AG04450 (cell line): ENCODE measurements around the gene TESK2. TPM values are rescaled to one million over a fixed set of nuclear protein-coding genes. Genes with fewer than 3 reads are reported as not detected.
A peak's percentile ranks its signal among the peaks of the same experiment; 100 is the strongest.
"Not testable (repeated sequence)": the region's sequence is repeated elsewhere in the genome, so short reads cannot be mapped to it uniquely, and the experiment has no call there.

Experiments
- CTCF ChIA-PET: fragments of 300-600, 350-600 bp; formaldehyde crosslinking; extraction: SDS; loops from one replicate; lab custom pipeline; 2022; ENCODE audit warnings: antibody characterized with exemption, inconsistent platforms; lab: Charles Lee
- POLR2A ChIA-PET: fragments of 350-600 bp; formaldehyde crosslinking; extraction: SDS; loops from one replicate; lab custom pipeline; 2021; ENCODE audit warnings: antibody characterized with exemption, inconsistent platforms; lab: Yijun Ruan, JAX
- DNase-seq: peaks from one replicate; pipeline ENCODE4 v3.0.0-alpha.2; 2011; ENCODE audit warnings: low read depth, low spot score
- H3K27ac ChIP-seq: one replicate; pipeline ENCODE4 v1.5.1; 2012; ENCODE audit warnings: low read depth, low read length, control low read depth
- H3K27me3 ChIP-seq: one replicate; pipeline ENCODE4 v1.6.0; 2012; ENCODE audit warnings: low read length; ENCODE audit not compliant: control insufficient read depth, insufficient read depth
- H3K4me3 ChIP-seq: 2 replicates; pipeline ENCODE4 v1.5.1; 2011; ENCODE audit warnings: mild to moderate bottlenecking, low read depth, low read length, control low read depth
- H3K9me3 ChIP-seq: 2 replicates; pipeline ENCODE4 v1.5.1; 2012; ENCODE audit warnings: low read length; ENCODE audit not compliant: control insufficient read depth, insufficient read depth
- polyA plus RNA-seq: library from polyadenylated mRNA; depleted of rRNA; stranded (reverse); fragments of >200 nt; gene quantifications from 2 replicates; pipeline ENCODE4 v1.2.3, GENCODE V29; 2011
- TF ChIP-seq, protein P1 (sequence below): IDR thresholded peaks from 2 replicates; pipeline ENCODE4 v1.5.1; 2011; ENCODE audit warnings: low read depth, low read length, control low read depth, inconsistent platforms

Gene TESK2
- polyA plus RNA-seq, 1 experiment, result 2.6 TPM

DNA sequence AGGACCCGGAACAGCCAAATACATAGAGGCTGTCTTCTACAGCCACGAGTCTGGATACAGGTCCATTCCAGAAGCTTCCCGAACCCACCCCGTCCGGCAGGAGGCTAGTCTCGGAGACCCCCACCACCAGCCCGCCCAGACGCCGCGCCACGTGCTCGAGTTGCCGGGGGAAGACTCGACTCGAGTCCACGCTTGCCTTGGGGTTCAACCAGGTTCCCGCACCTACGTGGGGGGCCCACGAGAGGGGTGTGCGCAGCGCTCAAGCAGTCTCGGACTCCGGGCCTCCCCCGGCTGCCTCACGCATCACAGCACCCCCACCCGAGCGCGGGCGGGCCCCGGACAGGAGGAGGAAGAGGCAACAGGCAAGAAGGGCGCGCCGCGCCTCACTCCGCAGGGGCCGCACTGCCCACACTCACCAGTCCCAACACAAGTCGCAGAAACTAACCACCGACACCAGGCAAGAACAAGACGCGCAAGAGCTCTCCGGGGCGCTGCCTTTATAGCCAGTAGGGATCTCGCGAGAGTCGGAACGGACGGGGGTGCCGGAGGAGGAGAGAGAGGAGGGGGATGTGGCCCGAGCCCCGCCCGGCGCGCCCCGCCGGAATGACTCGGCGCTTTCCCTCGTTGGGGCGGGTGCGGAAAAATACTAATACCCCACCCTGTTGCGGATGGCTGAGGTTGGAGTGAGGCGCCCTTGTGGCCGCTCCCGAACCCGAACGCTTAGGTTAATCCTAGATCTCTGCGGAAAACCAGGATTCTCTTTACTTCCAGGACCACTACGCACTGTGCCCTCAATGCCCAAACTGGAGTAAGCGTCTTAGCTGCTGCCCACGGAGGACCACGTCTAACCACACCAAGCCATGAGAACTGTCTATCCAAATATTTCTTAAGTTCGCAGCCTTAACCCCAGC, 30.7 kb upstream of the TESK2 start, which contains the start of gene PRDX1:
TSS of gene PRDX1 (minus strand) at position 472 of the 911 bp plus-strand sequence. CDS start 2,841 bp downstream, outside the sequence.
- Histone ChIP-seq H3K27ac (peak within 1 kb of the TSS; percentile 99), H3K27me3 (no peaks in the 10 kb centered on the region), H3K9me3 (peaks cover 3% of the 10 kb centered on the region; the same call in 1 of the 2 replicates), H3K4me3 (peak within 1 kb of the TSS; percentile 96)
- ChIA-PET CTCF (interaction anchor here (0.8 to 3.8 kb wide), 3 partner anchors 10 to 181 kb away, joined by 3 to 13 read pairs (median 3); partner anchors contain the start of gene AKR1A1), POLR2A (interaction anchor here (0.6 to 3.6 kb wide), 54 partner anchors 9 to 1546 kb away, joined by 3 to 134 read pairs (median 6); partner anchors contain the start of genes AKR1A1, ATP6V0B, BTBD19 and CCDC163)
- TF ChIP-seq, protein P1, sequence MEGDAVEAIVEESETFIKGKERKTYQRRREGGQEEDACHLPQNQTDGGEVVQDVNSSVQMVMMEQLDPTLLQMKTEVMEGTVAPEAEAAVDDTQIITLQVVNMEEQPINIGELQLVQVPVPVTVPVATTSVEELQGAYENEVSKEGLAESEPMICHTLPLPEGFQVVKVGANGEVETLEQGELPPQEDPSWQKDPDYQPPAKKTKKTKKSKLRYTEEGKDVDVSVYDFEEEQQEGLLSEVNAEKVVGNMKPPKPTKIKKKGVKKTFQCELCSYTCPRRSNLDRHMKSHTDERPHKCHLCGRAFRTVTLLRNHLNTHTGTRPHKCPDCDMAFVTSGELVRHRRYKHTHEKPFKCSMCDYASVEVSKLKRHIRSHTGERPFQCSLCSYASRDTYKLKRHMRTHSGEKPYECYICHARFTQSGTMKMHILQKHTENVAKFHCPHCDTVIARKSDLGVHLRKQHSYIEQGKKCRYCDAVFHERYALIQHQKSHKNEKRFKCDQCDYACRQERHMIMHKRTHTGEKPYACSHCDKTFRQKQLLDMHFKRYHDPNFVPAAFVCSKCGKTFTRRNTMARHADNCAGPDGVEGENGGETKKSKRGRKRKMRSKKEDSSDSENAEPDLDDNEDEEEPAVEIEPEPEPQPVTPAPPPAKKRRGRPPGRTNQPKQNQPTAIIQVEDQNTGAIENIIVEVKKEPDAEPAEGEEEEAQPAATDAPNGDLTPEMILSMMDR, result peak; percentile 26
- peak; percentile 91 for DNase-seq

DNA sequence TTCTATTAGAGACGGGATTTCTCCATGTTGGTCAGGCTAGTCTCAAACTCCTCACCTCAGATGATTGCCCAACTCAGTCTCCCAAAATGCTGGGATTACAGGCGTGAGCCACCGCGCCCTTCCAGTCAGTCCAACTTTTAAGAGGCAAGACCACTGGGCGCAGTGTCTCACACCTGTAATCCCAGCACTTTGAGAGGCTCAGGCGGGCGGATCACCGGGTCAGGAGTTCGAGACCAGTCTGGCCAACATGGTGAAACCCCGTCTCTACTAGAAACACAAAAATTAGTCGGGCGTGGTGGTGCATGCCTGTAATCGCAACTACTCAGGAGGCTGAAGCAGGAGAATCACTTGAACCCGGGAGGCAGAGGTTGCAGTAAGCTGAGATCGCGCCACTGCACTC, 28.8 kb upstream of the TESK2 start:
- peak overlapping the region; percentile 96 for H3K4me3 ChIP-seq

DNA sequence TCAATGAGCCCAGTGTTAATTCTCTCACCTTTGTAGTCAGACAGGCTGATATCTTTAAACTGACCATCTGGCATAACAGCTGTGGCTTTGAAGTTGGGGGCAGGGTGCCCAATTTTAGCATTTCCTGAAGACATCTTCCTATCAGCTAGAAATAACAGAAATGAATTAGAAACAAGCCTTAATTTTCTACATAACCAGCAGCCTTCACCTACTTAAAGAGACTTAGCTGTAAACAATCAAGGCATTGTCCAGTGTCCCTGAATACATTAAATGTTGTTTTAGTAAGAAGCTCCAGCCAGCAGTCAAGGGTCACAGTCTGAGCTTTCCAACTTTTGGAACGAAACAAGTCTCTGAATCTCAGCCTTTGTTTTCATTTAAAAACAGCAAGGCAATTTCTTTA, 27.9 kb upstream of the TESK2 start:
- TF ChIP-seq, protein P1, result no peak
- POLR2A ChIA-PET, result interaction anchor here (0.6 to 3.6 kb wide), 4 partner anchors 30 to 83 kb away, joined by 3 to 134 read pairs (median 4); partner anchors contain the start of gene AKR1A1
- Histone ChIP-seq H3K27ac (no peak overlapping the region), H3K4me3 (peak overlapping the region; percentile 45), H3K27me3 (no peaks in the 10 kb centered on the region), H3K9me3 (peaks cover 3% of the 10 kb centered on the region; the same call in 1 of the 2 replicates)
- DNase-seq, result no peak
- CTCF ChIA-PET, result interaction anchor here (1.0 to 1.1 kb wide), 2 partner anchors 50 to 159 kb away, joined by 3 read pairs; no protein-coding TSS in a partner anchor

More for the DNA sequence above, 28.8 kb upstream of the TESK2 start:
- not testable (repeated sequence) for H3K9me3 ChIP-seq, H3K27ac ChIP-seq, DNase-seq, H3K27me3 ChIP-seq
- ChIA-PET CTCF (interaction anchor here (1.1 kb wide), 1 partner anchor 506 kb away, joined by 7 read pairs; no protein-coding TSS in a partner anchor), POLR2A (interaction anchor here (1.1 to 3.6 kb wide), 2 partner anchors 29 to 63 kb away, joined by 3 to 134 read pairs; partner anchors contain the start of gene AKR1A1)

DNA sequence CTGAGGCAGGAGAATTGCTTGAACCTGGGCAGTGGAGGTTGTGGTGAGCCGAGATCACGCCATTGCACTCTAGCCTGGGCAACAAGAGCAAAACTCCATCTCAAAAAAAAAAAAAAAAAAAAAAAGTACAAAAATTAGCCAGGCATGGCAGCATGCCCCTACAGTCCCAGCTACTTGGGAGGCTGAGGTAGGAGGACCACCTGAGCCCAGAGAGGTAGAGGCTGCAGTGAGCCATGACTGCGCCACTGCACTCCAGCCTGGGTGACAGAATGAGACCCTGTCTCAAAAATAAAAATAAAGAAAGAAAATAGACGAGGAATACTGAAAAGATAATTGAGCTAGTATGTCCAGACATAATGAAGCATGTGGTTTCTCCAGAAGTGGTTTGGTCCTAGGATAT, 27.4 kb upstream of the TESK2 start:
- DNase-seq, H3K27ac ChIP-seq, H3K4me3 ChIP-seq, H3K9me3 ChIP-seq, H3K27me3 ChIP-seq: not testable (repeated sequence)
- CTCF ChIA-PET, result interaction anchor here (0.9 to 1.2 kb wide), 4 partner anchors 25 to 158 kb away, joined by 3 to 6 read pairs (median 3); no protein-coding TSS in a partner anchor
- POLR2A ChIA-PET, result interaction anchor here (0.8 to 1.4 kb wide), 3 partner anchors 18 to 66 kb away, joined by 3 to 4 read pairs (median 3); partner anchors contain the start of genes CCDC163 and MMACHC

DNA sequence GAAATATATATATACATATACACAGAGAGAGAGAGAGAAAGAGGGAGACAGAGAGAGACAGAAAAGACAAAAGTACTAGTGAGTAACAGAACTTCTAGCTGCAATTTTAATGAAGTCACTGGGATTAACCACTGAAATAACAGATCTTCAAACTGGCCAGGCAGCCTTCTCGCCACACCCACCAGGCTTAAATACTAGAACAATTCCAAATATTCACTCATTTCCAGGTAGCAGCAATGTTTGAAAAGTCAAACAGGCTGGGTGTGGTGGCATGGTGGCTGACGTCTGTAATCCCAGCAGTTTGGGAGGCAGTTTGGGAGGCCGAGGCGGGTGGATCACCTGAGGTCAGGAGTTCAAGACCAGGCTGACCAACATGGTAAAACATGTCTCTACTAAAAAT, 25.5 kb upstream of the TESK2 start:
- Histone ChIP-seq H3K4me3 (no peak overlapping the region), H3K27ac (no peak overlapping the region), H3K27me3 (no peaks in the 10 kb centered on the region), H3K9me3 (peaks cover 2% of the 10 kb centered on the region; the same call in 1 of the 2 replicates)
- CTCF ChIA-PET, result interaction anchor here (0.6 kb wide), 1 partner anchor 53 kb away, joined by 3 read pairs; no protein-coding TSS in a partner anchor
- TF ChIP-seq, protein P1, result no peak
- POLR2A ChIA-PET, result interaction anchor here (0.9 to 1.2 kb wide), 3 partner anchors 15 to 176 kb away, joined by 3 to 6 read pairs (median 4); partner anchors contain the start of genes AKR1A1, MUTYH and TOE1
- DNase-seq, result no peak
